GM19240 (cell line): Measurements from ENCODE around the gene RAB5B.

ENCODE experiments used
- DNase-seq: peaks from one replicate; pipeline ENCODE4 v3.0.0; 2011; ENCODE audit warnings: low spot score; ENCODE audit not compliant: insufficient read length

RAB5B gene, protein sequence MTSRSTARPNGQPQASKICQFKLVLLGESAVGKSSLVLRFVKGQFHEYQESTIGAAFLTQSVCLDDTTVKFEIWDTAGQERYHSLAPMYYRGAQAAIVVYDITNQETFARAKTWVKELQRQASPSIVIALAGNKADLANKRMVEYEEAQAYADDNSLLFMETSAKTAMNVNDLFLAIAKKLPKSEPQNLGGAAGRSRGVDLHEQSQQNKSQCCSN

GRCh38 chr12:55973599-55974307 is at the start of gene RAB5B:
TSS of gene RAB5B (plus strand) at chr12:55974078. CDS start at chr12:55986961, 12,883 bp downstream.
- DNase-seq: peak; percentile 86

DNA sequence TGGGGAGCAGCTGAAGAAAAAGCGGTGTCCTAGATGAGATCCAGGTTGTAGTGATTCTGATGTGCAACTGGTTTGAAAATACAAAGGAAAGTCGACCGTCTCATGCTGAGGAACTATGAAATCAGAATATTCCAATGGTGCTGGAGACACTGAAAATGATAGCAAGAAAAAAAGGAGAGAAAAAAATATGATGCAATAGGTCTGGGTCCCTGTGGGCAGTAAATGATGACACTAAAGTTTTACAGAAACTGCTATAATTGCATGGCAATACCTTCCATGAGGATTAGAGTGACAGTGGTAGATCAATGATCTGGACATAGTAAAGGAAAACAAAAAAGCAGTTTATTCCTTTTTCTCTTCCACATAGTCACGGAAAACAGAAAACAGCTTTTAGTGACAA is 48.5 kb upstream of the RAB5B start:
- no peak for DNase-seq

- DNase-seq: no peak
Observed at GRCh38 chr12:55925870-55926737, 47.8 kb upstream of the RAB5B start.

DNA sequence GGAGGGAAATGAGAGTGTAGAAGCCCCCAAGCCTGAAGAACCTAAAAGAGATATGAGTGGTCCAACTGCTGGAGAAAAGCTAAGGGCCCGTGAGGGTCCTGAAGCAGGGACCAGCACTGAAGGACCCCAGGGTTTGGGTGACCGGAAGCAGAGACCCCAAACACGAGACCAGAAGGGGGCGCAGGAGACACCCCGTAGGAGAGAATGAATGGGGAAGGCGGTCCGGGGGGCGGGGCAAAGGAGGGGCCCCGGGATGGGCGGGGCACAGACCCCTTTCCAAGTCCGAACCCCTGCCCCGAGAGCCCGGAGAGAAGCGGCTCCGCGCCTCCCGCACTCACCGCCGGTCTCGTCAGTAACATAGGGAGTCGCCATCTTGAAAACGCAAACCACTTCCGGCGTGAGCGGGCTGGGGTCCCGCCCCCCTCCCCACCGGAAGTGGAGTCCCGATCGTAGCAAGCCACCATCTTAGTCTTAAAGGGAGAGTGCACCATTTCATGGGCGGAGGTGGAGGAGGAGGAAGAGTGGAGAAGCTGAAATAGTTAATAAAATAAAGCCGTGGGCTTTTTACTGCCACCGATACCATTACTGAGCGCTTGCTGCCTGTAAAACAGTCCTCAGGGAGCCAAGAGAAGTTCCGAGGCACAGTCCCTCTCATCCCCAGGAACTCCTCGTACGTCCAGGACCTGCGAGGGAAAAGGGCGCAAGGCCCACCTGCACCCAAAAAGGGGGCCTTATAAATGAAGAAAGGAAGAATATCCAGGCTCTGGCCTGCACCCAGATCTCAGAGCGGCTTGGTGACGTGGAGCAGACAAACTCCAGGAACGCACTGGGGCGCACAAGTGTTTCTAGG is 46.9 kb upstream of the RAB5B start:
- peak; percentile 66 for DNase-seq

DNA sequence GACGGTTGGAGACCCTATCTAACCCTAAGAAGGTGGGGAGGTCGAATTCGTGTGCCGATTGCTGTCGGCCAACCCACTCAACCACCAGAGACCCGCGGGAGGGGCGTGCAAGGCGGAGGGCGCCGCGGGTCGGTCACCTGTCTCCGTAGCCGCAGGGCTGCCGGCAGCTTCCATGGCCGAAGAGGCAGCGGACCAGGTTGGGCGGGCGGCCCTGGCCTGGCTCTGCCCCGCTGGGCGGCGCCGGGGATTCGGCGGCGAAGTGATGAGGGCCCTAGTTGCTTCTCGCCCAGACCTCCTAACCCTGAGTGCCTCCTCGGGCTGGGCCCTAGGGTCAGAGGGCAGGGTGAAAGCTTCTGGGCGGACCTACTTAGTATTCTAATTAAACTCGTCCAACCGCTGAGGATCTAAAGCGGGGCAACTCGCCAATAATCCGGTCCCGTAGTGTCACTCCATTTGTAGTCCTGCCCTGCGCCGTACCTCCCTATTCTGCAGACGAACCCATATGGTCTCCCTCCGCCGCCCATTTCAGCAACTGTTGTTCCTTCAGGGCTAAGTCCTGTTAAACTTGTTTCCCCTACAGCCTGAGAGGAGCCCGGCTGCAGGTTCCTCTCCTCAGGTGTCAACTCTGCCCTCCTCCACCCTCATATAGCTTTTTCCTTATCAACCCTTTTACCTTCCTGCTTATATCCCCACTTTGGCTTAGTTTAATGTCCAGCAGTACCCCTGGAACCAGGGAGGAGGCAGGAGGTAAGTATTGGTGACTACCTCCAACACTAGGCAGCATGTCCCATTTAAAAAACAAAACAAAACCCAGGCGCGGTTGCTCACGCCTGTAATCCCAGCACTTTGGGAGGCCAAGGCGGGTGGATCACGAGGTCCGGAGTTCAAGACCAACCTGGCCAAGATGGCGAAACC is 46.0 kb upstream of the RAB5B start, which contains the start of gene PYM1:
Gene PYM1, minus strand, starts transcription at position 307 of the 915 bp plus-strand sequence. Its CDS starts 133 bp downstream, at position 174.
- no peak for DNase-seq

DNA sequence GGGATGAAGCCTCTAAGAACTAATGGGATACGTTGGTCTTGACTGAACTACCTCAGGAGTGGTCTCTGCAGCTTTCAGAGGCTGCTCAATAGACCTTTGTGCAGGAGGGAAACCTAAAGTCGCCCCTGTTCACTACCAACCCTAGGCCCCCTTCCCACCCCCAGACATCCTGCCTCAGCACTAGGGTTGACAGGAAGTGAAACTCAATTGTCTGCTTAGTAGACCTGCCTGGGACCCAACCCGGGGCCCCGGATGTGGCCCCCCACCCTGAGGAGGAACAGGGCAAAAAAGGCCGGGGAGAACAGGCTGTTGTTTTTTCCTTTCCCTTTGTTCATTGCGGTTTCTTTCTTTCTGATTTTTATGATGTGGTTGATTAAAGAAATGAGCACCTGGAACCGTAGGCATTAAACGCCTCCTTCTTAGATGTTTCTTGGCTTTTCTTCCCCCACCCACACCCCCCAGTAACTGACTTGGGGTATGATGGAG is 44.5 kb upstream of the RAB5B start:
- DNase-seq: peak; percentile 83

DNA sequence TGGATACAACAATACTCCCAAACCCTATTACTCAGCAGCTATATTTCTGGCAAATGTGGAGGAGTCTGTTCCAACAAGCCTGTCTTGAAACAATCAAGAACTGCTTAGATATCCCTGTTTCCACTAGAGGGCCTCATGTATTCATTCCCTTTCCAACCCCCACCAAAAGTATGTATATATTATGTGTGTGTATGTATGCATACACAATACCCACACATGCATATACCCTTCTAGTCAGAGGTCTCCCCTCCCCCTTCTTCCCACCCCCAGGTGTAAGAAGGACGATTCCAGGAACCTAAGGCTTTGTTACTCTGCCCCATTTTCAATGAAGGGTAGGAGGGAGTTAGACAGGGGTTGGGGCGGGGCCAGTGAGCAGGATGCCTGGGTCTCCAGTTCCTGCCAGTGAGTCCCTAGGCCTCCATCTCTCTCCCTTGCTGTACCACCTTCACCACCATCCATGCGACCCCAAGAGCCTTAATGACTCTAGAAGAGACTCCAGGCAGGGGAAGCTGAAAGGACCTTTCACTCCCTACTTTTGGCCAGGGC is 43.0 kb upstream of the RAB5B start, which contains the start of gene DGKA:
Gene DGKA, plus strand, starts transcription at position 392 of the 546 bp plus-strand sequence. CDS start 5,342 bp downstream, outside the sequence.
- peak; percentile 65 for DNase-seq

DNA sequence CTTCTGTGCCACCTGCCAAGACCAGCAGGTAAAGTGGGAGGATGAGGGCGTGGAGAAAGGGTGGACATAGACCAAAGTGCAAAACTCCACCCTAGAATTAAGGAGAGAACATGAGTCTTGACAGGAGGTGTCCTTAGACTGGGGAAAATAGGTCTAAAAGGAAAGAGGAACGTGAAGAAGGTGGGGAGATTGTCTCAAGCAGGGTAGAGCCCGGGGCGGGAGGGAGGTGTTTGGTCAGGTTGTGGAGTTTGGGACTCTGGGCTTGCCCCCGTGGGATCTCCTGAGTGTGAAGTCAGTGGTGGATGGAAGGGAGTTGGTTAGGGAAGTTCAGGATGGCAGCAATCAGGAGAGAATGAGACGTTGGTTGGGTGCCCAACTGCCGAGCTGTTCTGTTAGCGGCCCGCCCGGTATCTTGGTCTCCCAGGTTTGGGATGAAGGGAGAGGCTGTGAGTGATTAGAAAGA is 42.5 kb upstream of the RAB5B start:
- DNase-seq: no peak

DNA sequence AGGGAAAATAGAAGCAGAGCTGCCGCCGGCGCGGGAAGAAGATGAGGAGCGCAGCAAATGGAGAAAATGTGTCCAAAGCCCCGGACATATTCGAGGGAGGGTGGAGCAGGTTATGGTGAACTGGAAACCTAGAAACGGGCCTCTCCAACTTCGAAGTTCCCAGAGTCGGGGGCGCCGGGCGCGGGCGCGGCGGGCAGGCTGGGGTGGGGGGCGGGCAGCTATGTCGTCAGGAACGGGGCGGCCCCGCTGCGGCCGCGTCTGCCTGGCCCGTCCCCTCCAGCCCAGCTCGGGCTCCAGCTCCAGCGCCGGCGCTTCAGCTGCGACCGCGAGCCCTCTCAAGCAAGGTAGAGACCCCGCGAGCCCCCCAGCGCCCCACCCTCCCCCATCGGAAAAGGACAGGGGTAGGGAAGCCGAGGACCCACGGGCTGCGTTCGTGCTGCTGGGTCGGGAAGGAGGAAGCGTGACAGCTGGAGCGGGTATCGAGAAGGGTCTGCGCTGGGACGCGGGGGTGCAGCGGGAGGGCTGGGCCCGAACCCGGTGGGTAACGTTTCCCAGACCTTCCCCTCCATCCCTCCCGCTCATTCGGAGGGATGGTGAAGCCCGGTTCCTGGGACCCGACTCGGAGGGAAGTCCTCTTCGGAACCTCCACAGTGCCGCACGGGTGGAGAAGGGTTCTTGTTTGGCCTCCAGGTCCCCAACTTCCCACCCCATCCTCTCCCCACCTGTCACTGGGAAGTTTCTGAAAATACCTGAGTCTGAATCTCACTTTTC is 41.9 kb upstream of the RAB5B start:
- no peak for DNase-seq

- DNase-seq: no peak
Observed at GRCh38 chr12:55932551-55932910, 41.3 kb upstream of the RAB5B start.

DNA sequence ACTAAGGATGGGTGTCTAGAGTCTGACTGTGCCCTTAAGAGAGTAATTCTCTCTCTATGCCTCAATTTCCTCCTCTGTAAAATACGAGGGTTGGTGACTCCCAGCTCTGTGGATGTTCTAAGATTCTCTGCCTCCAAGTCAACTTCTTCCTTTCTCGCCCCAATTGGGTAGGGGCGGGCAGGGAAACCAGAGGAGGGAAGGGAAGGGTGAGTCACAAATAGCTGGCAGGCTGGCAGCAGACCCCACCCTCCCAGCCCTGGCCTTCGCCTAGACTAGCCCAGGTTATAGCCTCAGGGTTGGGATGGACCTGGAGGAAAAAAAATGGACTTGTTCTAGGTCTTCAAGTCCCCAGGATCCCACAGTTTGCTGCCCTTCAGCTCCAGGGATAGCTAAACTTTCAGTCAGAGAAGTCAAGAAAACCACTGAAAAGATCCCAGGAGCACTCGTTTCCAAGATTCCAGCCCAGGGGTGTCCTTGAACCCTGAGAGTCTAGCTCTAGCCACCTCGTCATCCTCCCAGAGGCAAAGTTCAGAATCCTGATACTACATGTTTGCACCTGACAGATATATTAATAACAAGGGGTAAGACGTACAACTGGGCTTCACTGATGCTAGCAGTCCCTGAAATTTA is 40.6 kb upstream of the RAB5B start:
- no peak for DNase-seq

- no peak for DNase-seq
Observed at GRCh38 chr12:55933799-55934742, 39.8 kb upstream of the RAB5B start.

DNA sequence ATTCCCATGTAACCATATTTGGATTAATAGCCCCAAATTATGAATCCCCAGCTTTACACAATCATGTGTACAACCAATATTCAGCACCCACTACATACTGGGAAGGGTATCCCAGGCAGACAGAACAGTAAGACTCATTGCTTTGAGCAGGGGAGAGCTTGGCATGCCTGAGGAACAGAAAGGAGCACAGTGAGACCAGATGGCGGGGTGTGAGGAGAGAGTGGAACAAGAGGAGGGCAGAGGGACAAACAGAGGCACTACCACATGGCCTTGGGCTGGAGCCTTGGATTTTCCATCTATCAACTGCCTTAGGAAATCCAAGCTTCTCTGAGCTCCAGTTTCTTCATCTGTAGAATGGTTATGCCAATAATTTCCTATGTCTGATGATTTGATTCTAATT is 39.1 kb upstream of the RAB5B start:
- no peak for DNase-seq

DNA sequence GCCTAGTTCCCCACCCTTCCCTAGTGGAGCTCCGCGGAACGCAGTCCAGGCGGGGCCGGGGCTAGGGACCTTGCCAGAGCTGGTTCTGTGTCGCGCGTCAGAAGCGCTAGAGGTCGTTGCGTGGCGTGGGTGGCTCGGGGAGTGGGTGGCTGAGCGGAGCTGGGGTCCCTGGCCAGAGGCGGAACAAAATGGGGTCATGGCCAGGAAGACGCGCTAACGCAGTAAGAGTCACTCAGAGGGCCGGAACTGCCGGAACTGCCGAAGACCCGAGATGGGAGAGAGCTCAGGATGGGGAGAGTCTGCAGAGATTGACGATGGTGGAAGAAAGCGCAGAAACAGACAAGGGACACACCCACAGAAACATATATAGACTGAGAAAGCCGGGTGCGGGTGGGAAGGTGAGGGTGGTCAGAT is 38.1 kb upstream of the RAB5B start:
- DNase-seq: no peak

DNA sequence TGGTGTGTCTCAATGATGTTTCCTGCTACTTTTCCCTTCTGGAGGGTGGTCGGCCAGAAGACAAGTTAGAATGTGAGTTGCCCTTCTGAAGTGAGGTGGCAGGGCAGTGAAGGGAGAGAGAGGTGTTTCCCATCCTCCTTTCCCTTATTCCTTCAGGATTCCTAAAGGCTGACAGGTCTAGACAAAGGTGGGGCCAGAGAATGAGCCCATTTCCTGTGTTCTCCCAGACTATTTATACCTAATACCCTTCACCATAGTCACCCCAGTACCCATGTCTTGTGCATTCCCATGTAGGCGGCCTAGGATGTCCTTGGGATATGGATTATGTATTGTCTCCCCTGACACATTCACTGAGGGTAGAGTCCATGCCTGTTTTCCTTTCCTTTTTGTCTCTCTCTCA is 35.9 kb upstream of the RAB5B start:
- no peak for DNase-seq

GRCh38 chr12:55938826-55939501 is 34.9 kb upstream of the RAB5B start:
- no peak for DNase-seq
